HCT116 (cell line): Measurements from ENCODE around the gene CPEB3.

ENCODE experiments used
- CEBPB ChIP-seq: IDR thresholded peaks from 2 replicates; pipeline ENCODE4 v1.6.1; 2012; ENCODE audit warnings: low read depth
- EZH2 ChIP-seq: fragments of 200-600 bp; sonication (generic); IDR thresholded peaks from 2 replicates; pipeline ENCODE4 v1.6.1; 2017; ENCODE audit warnings: antibody characterized with exemption, mixed run types
- JUND ChIP-seq: IDR thresholded peaks from 2 replicates; pipeline ENCODE4 v1.6.1; 2012
- POLR2A ChIP-seq: IDR thresholded peaks from 2 replicates; pipeline ENCODE4 v1.7.0; 2011; ENCODE audit warnings: borderline replicate concordance; ENCODE audit not compliant: insufficient read depth, insufficient read length; ENCODE audit errors: extremely low read depth
- POLR2AphosphoS5 ChIP-seq: IDR thresholded peaks from 2 replicates; pipeline ENCODE4 v1.6.1; 2011; ENCODE audit warnings: mild to moderate bottlenecking, low read depth, low read length, moderate library complexity
- ZFX ChIP-seq: fragments of 450-650 bp; IDR thresholded peaks from 2 replicates; pipeline ENCODE4 v1.6.1; 2017
- TF ChIP-seq, protein P1 (sequence below): IDR thresholded peaks from 2 replicates; pipeline ENCODE4 v1.6.1; 2011; ENCODE audit warnings: mild to moderate bottlenecking, low read length, moderate library complexity; ENCODE audit not compliant: insufficient replicate concordance; ENCODE audit errors: extremely low read depth
- TF ChIP-seq, protein P2 (sequence below), 3 experiments: fragments of 200-600 bp in 1 of 3; sonication (generic) in 1 of 3; IDR thresholded peaks in 2 of 3; conservative IDR thresholded peaks in 1 of 3; 2 replicates each; pipeline ENCODE4 v1.5.1; 2012 to 2017; ENCODE audit warnings: low read depth in 2 of 3, low read length in 2 of 3, antibody characterized with exemption in 1 of 3, borderline replicate concordance in 1 of 3, control low read depth in 1 of 3, mild to moderate bottlenecking in 1 of 3, mixed read lengths in 1 of 3, mixed run types in 1 of 3, moderate library complexity in 1 of 3; ENCODE audit not compliant: insufficient read depth in 1 of 3
- TF ChIP-seq, protein P3 (sequence below): IDR thresholded peaks from 2 replicates; pipeline ENCODE4 v1.6.1; 2012; ENCODE audit warnings: low read depth
- TF ChIP-seq, protein P4 (sequence below): IDR thresholded peaks from 2 replicates; pipeline ENCODE4 v1.6.1; 2012

DNA sequence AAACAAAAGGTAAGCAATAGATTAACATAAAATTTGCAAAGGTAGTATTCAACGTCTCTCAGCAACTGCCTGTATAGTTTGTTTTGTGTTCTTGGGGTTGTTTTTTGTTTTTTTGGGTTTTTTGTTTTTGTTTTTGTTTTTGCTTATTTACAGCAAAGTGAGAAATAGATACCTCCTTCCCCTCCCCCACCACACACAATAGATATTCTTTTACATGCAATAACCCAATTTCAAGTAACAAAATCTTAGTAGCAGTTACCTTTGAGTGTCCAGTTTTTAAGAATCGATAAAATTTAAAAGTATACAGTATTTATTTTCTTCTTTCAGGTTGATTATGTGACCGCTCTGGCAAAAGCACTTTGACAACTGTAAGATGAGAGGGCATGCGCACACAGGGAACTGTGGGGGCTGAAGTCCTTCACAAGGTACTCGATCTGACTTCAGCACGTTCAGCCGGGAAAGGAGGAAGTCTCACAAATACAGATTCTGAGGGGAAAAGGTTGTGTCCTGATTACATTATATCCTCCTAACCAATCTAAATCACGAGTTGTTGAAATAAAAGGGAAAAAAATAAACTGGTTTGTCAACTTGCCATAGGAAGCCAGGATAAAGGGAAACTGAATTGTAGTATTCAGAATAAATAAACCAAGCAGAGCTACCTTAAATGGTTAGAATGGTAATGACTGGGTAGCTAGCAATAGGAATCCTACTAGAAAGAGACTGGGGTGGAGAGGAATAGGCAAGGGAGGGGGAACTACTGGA, 47.8 kb downstream of the CPEB3 start:
- TF ChIP-seq, protein P1, sequence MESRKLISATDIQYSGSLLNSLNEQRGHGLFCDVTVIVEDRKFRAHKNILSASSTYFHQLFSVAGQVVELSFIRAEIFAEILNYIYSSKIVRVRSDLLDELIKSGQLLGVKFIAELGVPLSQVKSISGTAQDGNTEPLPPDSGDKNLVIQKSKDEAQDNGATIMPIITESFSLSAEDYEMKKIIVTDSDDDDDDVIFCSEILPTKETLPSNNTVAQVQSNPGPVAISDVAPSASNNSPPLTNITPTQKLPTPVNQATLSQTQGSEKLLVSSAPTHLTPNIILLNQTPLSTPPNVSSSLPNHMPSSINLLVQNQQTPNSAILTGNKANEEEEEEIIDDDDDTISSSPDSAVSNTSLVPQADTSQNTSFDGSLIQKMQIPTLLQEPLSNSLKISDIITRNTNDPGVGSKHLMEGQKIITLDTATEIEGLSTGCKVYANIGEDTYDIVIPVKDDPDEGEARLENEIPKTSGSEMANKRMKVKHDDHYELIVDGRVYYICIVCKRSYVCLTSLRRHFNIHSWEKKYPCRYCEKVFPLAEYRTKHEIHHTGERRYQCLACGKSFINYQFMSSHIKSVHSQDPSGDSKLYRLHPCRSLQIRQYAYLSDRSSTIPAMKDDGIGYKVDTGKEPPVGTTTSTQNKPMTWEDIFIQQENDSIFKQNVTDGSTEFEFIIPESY: no peak
- TF ChIP-seq, protein P2, sequence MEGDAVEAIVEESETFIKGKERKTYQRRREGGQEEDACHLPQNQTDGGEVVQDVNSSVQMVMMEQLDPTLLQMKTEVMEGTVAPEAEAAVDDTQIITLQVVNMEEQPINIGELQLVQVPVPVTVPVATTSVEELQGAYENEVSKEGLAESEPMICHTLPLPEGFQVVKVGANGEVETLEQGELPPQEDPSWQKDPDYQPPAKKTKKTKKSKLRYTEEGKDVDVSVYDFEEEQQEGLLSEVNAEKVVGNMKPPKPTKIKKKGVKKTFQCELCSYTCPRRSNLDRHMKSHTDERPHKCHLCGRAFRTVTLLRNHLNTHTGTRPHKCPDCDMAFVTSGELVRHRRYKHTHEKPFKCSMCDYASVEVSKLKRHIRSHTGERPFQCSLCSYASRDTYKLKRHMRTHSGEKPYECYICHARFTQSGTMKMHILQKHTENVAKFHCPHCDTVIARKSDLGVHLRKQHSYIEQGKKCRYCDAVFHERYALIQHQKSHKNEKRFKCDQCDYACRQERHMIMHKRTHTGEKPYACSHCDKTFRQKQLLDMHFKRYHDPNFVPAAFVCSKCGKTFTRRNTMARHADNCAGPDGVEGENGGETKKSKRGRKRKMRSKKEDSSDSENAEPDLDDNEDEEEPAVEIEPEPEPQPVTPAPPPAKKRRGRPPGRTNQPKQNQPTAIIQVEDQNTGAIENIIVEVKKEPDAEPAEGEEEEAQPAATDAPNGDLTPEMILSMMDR (IDR thresholded peaks at IDR 0.05 in 2 of 3, conservative IDR thresholded peaks at IDR 0.05 in 1 of 3; ENCODE audit: borderline replicate concordance in 1 of 3, insufficient read depth in 1 of 3, low read depth in 2 of 3, low read length in 2 of 3): no peak
- TF ChIP-seq, protein P3, sequence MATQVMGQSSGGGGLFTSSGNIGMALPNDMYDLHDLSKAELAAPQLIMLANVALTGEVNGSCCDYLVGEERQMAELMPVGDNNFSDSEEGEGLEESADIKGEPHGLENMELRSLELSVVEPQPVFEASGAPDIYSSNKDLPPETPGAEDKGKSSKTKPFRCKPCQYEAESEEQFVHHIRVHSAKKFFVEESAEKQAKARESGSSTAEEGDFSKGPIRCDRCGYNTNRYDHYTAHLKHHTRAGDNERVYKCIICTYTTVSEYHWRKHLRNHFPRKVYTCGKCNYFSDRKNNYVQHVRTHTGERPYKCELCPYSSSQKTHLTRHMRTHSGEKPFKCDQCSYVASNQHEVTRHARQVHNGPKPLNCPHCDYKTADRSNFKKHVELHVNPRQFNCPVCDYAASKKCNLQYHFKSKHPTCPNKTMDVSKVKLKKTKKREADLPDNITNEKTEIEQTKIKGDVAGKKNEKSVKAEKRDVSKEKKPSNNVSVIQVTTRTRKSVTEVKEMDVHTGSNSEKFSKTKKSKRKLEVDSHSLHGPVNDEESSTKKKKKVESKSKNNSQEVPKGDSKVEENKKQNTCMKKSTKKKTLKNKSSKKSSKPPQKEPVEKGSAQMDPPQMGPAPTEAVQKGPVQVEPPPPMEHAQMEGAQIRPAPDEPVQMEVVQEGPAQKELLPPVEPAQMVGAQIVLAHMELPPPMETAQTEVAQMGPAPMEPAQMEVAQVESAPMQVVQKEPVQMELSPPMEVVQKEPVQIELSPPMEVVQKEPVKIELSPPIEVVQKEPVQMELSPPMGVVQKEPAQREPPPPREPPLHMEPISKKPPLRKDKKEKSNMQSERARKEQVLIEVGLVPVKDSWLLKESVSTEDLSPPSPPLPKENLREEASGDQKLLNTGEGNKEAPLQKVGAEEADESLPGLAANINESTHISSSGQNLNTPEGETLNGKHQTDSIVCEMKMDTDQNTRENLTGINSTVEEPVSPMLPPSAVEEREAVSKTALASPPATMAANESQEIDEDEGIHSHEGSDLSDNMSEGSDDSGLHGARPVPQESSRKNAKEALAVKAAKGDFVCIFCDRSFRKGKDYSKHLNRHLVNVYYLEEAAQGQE: no peak
- TF ChIP-seq JUND (peak; percentile 41), POLR2AphosphoS5 (no peak), POLR2A (no peak), EZH2 (no peak), ZFX (no peak), CEBPB (no peak)
- TF ChIP-seq, protein P4, sequence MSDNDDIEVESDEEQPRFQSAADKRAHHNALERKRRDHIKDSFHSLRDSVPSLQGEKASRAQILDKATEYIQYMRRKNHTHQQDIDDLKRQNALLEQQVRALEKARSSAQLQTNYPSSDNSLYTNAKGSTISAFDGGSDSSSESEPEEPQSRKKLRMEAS: peak; percentile 45; the same call in 1 of the 2 replicates
